HepG2 (cell line): Measurements from ENCODE around the gene ARHGEF4. TPM values are rescaled to one million over a fixed set of nuclear protein-coding genes. Genes with fewer than 3 reads are reported as not detected.

ENCODE experiments used
- ATAC-seq: fragments of 200-7000 bp; cut with Tn5 transposase; 3 replicates; pipeline ENCODE4 v1.9.1; 2020; ENCODE audit warnings: mild to moderate bottlenecking, moderate library complexity
- BruUV-seq: library from RNA; stranded (reverse); fragments of 400-500 nt; replicated peaks from 2 replicates; lab custom pipeline; 2021; lab: Mats Ljungman, UMichigan
- CTCF ChIA-PET: fragments of 300-600 bp; formaldehyde crosslinking; extraction: SDS; loops from one replicate; lab custom pipeline; 2021; ENCODE audit warnings: low total read pairs, inconsistent platforms, low intra/inter-chr PET ratio; lab: Yijun Ruan, JAX
- POLR2A ChIA-PET: fragments of 350-600 bp; sonication (Branson Sonifier 250); formaldehyde crosslinking; loops from one replicate; lab custom pipeline; 2020; ENCODE audit warnings: antibody characterized with exemption, inconsistent platforms; lab: Yijun Ruan, JAX
- DNase-seq: peaks from one replicate; pipeline ENCODE4 v3.0.0-alpha.2; 2015; ENCODE audit warnings: low spot score
- FAIRE-seq: peaks from 3 replicates; lab custom pipeline; 2011; peaks lifted over from hg19 to GRCh38; lab: Jason Lieb, UNC
- H2AFZ ChIP-seq: one replicate; pipeline ENCODE4 v1.6.1; 2011; ENCODE audit warnings: low read length, inconsistent platforms
- H3K27ac ChIP-seq: fragments of 300-600 bp; 3 replicates; pipeline ENCODE4 v1.8.0; 2011; ENCODE audit warnings: mixed run types, mild to moderate bottlenecking, mixed read lengths, low read length, inconsistent platforms; ENCODE audit not compliant: insufficient read depth; ENCODE audit errors: extremely low read length
- H3K27me3 ChIP-seq, 2 experiments: fragments of 200-600 bp in 1 of 2; 2 replicates in 1 of 2; 3 replicates in 1 of 2; pipeline versions ENCODE4 v1.6.0 to v1.8.0; 2011; ENCODE audit warnings: low read length in 2 of 2, mild to moderate bottlenecking in 2 of 2, moderate library complexity in 2 of 2, inconsistent platforms in 1 of 2; ENCODE audit not compliant: insufficient read depth in 2 of 2, control insufficient read depth in 1 of 2
- H3K36me3 ChIP-seq, 2 experiments: fragments of 200-600 bp in 1 of 2; replicated peaks in 1 of 2; 2 replicates in 1 of 2; 3 replicates in 1 of 2; pipeline versions ENCODE4 v1.5.1 to v1.8.0; 2011; ENCODE audit warnings: low read length in 2 of 2, inconsistent platforms in 1 of 2; ENCODE audit not compliant: insufficient read depth in 2 of 2, control insufficient read depth in 1 of 2
- H3K4me1 ChIP-seq: 2 replicates; pipeline ENCODE4 v1.5.1; 2012; ENCODE audit warnings: low read length, inconsistent platforms; ENCODE audit not compliant: insufficient read depth
- H3K4me2 ChIP-seq: 2 replicates; pipeline ENCODE4 v1.6.0; 2011; ENCODE audit warnings: low read depth, low read length, inconsistent platforms
- H3K4me3 ChIP-seq, 3 experiments: fragments of 200-600 bp in 1 of 3; sonication (generic), shearing (Covaris generic) in 1 of 3; replicated peaks in 1 of 3; 2 replicates each; pipeline ENCODE4 v1.5.1; 2011 to 2016; ENCODE audit warnings: low read length in 3 of 3, inconsistent platforms in 2 of 3, low read depth in 2 of 3, mild to moderate bottlenecking in 2 of 3, control low read depth in 1 of 3, mixed read lengths in 1 of 3; ENCODE audit not compliant: insufficient read depth in 1 of 3
- H3K79me2 ChIP-seq: one replicate; pipeline ENCODE4 v1.6.1; 2011; ENCODE audit warnings: low read length, inconsistent platforms; ENCODE audit not compliant: insufficient read depth
- H3K9ac ChIP-seq: 2 replicates; pipeline ENCODE4 v1.6.0; 2011; ENCODE audit warnings: mild to moderate bottlenecking, low read depth, low read length, inconsistent platforms; ENCODE audit not compliant: insufficient read depth
- H3K9me3 ChIP-seq: 2 replicates; pipeline ENCODE4 v1.5.1; 2012; ENCODE audit warnings: mild to moderate bottlenecking, low read length
- H4K20me1 ChIP-seq: 2 replicates; pipeline ENCODE4 v1.6.0; 2011; ENCODE audit warnings: inconsistent platforms, mild to moderate bottlenecking, low read length, moderate library complexity; ENCODE audit not compliant: insufficient read depth
- FOSL1 ChIP-seq: sonication (generic); formaldehyde crosslinking; IDR thresholded peaks from 2 replicates; pipeline ENCODE4 v1.9.0; 2021; ENCODE audit warnings: missing genetic modification reagents, borderline replicate concordance
- MXI1 ChIP-seq: IDR thresholded peaks from 3 replicates; pipeline ENCODE4 v1.6.1; 2012; ENCODE audit warnings: low read depth, low read length, inconsistent platforms, borderline replicate concordance
- NFE2 ChIP-seq: sonication (generic); formaldehyde crosslinking; IDR thresholded peaks from 2 replicates; pipeline ENCODE4 v1.4.0; 2020; ENCODE audit warnings: missing genetic modification reagents
- RBFOX2 ChIP-seq: fragments of 200-400 bp; formaldehyde crosslinking; IDR thresholded peaks from 2 replicates; pipeline ENCODE4 v1.6.1; 2017; ENCODE audit warnings: low read depth, mild to moderate bottlenecking, low read length
- ZFP36L2 ChIP-seq: sonication (generic); formaldehyde crosslinking; IDR thresholded peaks from 2 replicates; pipeline ENCODE4 v1.4.0; 2020; ENCODE audit warnings: missing genetic modification reagents
- ZMYM4 ChIP-seq: sonication (generic); formaldehyde crosslinking; IDR thresholded peaks from 2 replicates; pipeline ENCODE4 v1.8.1; 2023; ENCODE audit warnings: mild to moderate bottlenecking, missing genetic modification reagents
- ZNF629 ChIP-seq: sonication (generic); formaldehyde crosslinking; conservative IDR thresholded peaks from 2 replicates; pipeline ENCODE4 v1.5.0; 2020; ENCODE audit warnings: missing genetic modification reagents
- WGBS: methylation state at CpG from one replicate; pipeline ENCODE4 v1.1.6; 2017; ENCODE audit warnings: low lambda C conversion rate; 5-methylcytosine and 5-hydroxymethylcytosine counted together
- in situ Hi-C: cut with HindIII; loops from 2 replicates; pipeline ENCODE4 v1.10.0; 2017; ENCODE audit warnings: low pct_unique_long_range_greater_than_20kb; ENCODE audit not compliant: extremely low pct_ligation_motif_present
- intact Hi-C: fragments of 100-400 bp; cut with micrococcal nuclease; formaldehyde crosslinking; loops from one replicate; pipeline ENCODE4 v1.10.0; 2022; ENCODE audit not compliant: unreplicated experiment
- polyA plus RNA-seq, 8 experiments: library from polyadenylated mRNA; depleted of rRNA in 3 of 8; stranded (reverse) in 7 of 8; unstranded in 1 of 8; fragments of >200 nt; fragmentation: Illumina TruSeq in 4 of 8; extraction: Trizol in 4 of 8; gene quantifications; 2 replicates each; pipeline versions ENCODE4 v1.2.1 to v1.2.3, GENCODE V29; 2011 to 2016; ENCODE audit warnings: low read depth in 4 of 8, missing spikeins in 1 of 8, mixed read lengths in 1 of 8; ENCODE audit not compliant: insufficient read depth in 1 of 8
- total RNA-seq, 5 experiments: library from RNA; depleted of rRNA; stranded (reverse); fragments of >200 nt; fragmentation: Illumina TruSeq; extraction: Trizol; gene quantifications; 2 replicates each; pipeline ENCODE4 v1.2.3, GENCODE V29; 2016; ENCODE audit warnings: low read depth in 1 of 5
- TF ChIP-seq, protein P1 (sequence below): sonication (generic); formaldehyde crosslinking; IDR thresholded peaks from 2 replicates; pipeline ENCODE4 v1.4.0; 2020; ENCODE audit warnings: missing genetic modification reagents, borderline replicate concordance
- TF ChIP-seq, protein P2 (sequence below): sonication (generic); formaldehyde crosslinking; IDR thresholded peaks from 2 replicates; pipeline ENCODE4 v1.4.0; 2020; ENCODE audit warnings: mild to moderate bottlenecking, missing genetic modification reagents
- TF ChIP-seq, protein P3 (sequence below): IDR thresholded peaks from 2 replicates; pipeline ENCODE4 v1.6.1; 2016; ENCODE audit warnings: missing biosample characterization, missing genetic modification reagents, low read depth
- TF ChIP-seq, protein P4 (sequence below): sonication (generic); formaldehyde crosslinking; IDR thresholded peaks from 2 replicates; pipeline ENCODE4 v1.5.0; 2020; ENCODE audit warnings: missing genetic modification reagents, mild to moderate bottlenecking, borderline replicate concordance

ARHGEF4 gene
- total and polyA plus RNA-seq, 2 of the 13 experiments (the other 11 are each of a cell fraction or from before 2014, with no cell fraction given) = 0.11 to 0.13 TPM

DNA sequence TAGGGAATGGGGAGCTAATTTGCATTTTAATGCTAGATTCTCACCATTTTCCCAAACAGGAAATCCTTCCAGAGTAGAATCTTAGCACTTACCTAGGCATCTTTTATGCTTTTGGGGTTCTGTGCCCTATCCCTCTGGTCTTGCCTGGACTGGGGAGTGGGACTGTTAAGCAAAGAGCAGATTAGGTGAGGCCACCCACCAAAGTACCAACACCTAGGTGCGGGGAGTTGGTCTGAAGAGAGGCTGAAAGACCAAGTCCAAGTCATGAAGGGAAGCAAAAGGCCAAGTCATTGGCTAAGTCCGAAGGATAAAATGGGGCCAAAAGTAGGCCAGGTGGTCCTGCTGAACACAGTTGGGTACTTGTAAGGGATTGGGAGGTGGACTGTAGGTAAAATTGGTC lies 169.8 kb downstream of the ARHGEF4 start:
- Histone ChIP-seq H4K20me1 (no peaks in the 10 kb centered on the region), H3K4me2 (no peak overlapping the region), H3K27me3 (peaks cover 7 to 61% of the 10 kb centered on the region in 2 experiments; a peak in 4 of 5 replicates), H3K79me2 (no peaks in the 10 kb centered on the region), H3K9ac (no peak overlapping the region), H2AFZ (no peak overlapping the region), H3K36me3 (no peaks in the 10 kb centered on the region), H3K9me3 (no peaks in the 10 kb centered on the region), H3K27ac (no peak overlapping the region), H3K4me3 (no peak overlapping the region), H3K4me1 (no peaks in the 10 kb centered on the region)
- POLR2A ChIA-PET = no interaction called here
- FAIRE-seq = no peak
- intact Hi-C loops (no loop called here), in situ Hi-C loops (no loop called here)
- no TSS peak for BruUV-seq
- no peak for DNase-seq
- no peak for ATAC-seq
- 23% methylated on average over 2 of the region's 2 CpGs for WGBS
- CTCF ChIA-PET = no interaction called here
- TF ChIP-seq, protein P1, sequence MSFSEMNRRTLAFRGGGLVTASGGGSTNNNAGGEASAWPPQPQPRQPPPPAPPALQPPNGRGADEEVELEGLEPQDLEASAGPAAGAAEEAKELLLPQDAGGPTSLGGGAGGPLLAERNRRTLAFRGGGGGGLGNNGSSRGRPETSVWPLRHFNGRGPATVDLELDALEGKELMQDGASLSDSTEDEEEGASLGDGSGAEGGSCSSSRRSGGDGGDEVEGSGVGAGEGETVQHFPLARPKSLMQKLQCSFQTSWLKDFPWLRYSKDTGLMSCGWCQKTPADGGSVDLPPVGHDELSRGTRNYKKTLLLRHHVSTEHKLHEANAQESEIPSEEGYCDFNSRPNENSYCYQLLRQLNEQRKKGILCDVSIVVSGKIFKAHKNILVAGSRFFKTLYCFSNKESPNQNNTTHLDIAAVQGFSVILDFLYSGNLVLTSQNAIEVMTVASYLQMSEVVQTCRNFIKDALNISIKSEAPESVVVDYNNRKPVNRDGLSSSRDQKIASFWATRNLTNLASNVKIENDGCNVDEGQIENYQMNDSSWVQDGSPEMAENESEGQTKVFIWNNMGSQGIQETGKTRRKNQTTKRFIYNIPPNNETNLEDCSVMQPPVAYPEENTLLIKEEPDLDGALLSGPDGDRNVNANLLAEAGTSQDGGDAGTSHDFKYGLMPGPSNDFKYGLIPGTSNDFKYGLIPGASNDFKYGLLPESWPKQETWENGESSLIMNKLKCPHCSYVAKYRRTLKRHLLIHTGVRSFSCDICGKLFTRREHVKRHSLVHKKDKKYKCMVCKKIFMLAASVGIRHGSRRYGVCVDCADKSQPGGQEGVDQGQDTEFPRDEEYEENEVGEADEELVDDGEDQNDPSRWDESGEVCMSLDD (CRISPR knock-in tag) = no peak
- TF ChIP-seq, protein P2, sequence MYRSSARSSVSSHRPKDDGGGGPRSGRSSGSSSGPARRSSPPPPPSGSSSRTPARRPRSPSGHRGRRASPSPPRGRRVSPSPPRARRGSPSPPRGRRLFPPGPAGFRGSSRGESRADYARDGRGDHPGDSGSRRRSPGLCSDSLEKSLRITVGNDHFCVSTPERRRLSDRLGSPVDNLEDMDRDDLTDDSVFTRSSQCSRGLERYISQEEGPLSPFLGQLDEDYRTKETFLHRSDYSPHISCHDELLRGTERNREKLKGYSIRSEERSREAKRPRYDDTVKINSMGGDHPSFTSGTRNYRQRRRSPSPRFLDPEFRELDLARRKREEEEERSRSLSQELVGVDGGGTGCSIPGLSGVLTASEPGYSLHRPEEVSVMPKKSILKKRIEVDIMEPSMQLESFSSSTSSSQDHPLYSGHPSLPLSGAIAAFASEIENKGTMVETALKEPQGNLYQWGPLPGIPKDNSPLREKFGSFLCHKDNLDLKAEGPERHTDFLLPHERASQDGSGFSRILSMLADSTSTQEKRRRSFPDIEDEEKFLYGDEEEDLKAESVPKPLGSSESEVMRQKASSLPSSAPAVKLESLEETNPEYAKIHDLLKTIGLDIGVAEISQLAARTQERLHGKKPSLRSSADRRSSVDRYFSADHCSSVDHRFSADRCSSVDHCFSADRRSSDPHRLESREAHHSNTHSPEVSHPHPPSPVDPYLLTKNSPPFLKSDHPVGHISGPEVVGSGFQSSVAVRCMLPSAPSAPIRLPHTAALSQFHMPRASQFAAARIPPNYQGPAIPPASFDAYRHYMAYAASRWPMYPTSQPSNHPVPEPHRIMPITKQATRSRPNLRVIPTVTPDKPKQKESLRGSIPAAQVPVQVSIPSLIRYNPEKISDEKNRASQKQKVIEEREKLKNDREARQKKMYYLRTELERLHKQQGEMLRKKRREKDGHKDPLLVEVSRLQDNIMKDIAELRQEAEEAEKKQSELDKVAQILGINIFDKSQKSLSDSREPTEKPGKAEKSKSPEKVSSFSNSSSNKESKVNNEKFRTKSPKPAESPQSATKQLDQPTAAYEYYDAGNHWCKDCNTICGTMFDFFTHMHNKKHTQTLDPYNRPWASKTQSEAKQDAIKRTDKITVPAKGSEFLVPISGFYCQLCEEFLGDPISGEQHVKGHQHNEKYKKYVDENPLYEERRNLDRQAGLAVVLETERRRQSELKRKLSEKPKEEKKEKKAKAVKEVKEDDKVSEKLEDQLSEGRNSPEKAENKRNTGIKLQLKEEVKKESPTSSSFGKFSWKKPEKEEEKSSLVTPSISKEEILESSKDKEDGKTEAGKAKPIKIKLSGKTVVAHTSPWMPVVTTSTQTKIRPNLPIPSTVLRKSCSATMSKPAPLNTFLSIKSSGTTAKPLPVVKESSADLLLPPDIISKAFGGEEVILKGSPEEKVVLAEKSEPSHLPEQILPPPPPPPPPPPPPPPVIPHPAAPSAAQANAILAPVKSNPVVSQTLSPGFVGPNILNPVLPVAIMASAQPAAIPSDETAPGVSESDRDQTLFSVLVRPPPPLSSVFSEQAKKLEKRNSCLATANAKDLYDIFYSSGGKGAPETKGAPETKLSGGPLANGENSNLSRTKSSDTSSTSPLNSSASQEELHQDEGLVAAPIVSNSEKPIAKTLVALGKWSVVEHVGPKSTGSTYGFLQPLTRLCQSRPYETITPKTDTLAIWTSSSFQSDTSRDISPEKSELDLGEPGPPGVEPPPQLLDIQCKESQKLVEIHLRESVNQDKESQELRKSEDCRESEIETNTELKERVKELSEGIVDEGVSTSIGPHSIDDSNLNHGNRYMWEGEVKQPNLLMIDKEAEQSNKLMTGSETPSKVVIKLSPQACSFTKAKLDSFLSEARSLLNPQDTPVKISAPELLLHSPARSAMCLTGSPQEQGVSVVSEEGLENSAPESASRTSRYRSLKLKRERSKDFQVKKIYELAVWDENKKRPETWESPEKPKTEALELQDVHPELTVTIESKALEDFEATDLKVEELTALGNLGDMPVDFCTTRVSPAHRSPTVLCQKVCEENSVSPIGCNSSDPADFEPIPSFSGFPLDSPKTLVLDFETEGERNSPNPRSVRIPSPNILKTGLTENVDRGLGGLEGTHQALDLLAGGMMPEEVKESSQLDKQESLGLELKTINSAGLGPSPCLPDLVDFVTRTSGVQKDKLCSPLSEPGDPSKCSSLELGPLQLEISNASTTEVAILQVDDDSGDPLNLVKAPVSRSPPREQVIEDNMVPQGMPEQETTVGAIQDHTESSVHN (CRISPR knock-in tag) = no peak
- TF ChIP-seq NFE2 (CRISPR knock-in tag) (no peak), MXI1 (no peak), ZNF629 (CRISPR knock-in tag) (no peak), ZMYM4 (CRISPR knock-in tag) (no peak), ZFP36L2 (no peak), RBFOX2 (no peak), FOSL1 (CRISPR knock-in tag) (no peak)
- TF ChIP-seq, protein P3, sequence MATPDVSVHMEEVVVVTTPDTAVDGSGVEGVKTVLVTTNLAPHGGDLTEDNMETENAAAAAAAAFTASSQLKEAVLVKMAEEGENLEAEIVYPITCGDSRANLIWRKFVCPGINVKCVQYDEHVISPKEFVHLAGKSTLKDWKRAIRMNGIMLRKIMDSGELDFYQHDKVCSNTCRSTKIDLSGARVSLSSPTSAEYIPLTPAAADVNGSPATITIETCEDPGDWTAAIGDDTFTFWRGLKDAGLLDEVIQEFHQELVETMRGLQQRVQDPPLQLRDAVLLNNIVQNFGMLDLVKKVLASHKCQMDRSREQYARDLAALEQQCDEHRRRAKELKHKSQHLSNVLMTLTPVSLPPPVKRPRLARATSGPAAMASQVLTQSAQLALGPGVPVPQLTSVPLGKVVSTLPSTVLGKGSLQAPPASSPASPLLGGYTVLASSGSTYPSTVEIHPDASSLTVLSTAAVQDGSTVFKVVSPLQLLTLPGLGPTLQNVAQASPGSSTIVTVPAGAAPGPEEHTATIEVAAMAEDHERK (CRISPR knock-in tag) = no peak
- TF ChIP-seq, protein P4, sequence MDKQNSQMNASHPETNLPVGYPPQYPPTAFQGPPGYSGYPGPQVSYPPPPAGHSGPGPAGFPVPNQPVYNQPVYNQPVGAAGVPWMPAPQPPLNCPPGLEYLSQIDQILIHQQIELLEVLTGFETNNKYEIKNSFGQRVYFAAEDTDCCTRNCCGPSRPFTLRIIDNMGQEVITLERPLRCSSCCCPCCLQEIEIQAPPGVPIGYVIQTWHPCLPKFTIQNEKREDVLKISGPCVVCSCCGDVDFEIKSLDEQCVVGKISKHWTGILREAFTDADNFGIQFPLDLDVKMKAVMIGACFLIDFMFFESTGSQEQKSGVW (CRISPR knock-in tag) = no peak
